Hypothalamus (tissue), 51 donors: ENCODE measurements around the gene DISP2.
A peak's percentile ranks its signal among the peaks of the same experiment; 100 is the strongest.

Experiments
- DNase-seq, 51 donors: peaks; one replicate each; lab custom pipeline; 2025; lab: John Stamatoyannopoulos, UW

Gene DISP2

DNA sequence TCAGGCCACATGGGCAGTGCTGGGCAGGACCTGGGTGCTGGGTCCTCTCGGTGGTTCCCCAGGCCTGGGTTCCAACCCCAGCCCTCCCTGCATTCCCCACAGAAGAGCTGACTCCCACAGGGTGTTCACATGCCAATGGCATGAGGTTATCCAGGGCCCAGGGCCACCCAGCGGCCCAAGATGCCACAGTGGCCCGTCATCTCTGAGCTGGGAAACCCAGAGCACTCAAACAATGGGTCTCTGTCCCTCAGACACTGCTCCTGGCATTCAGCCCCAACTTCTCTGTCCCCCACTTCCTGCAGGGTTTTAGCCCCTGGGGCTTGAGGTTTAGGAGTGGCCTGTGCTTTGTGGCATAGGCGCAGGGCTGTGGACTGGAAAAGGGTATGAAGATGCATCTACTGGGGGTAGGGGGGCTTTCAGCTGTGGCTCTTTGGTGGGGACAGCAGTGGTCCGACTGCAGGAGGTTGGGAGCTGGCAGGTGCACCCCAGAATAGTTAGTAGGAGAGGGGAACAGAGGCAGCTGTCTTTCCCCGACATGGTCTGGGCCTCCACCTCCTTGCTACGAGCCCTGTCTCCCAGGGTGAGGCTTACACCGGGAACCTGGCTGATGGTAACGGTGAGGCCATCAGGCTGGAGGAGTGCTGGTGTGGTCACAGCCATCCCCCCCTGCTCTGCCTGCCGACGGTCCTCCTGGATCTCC lies 18.9 kb upstream of the DISP2 start:
- DNase-seq, result peak in 39 of 51 donors; percentile 8 to 79 (median 54)

DNA sequence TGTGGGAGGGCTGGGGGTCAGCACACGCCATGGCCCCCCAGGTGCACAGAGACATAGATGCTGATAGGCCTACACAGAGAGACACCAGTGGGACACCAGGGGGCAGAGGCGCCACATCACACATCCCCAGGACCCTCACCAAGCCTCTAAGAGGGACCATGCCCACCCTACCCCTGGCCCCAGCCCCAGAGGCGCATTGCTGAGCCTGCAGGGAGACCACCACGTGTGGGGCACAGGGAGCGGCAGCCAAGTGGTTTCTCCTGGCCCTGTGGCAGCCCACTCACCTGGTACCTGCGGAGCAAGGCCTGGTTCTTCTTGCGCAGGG lies 18.4 kb upstream of the DISP2 start:
- peak in 5 of 51 donors; percentile 20 to 46 (median 36) for DNase-seq

DNA sequence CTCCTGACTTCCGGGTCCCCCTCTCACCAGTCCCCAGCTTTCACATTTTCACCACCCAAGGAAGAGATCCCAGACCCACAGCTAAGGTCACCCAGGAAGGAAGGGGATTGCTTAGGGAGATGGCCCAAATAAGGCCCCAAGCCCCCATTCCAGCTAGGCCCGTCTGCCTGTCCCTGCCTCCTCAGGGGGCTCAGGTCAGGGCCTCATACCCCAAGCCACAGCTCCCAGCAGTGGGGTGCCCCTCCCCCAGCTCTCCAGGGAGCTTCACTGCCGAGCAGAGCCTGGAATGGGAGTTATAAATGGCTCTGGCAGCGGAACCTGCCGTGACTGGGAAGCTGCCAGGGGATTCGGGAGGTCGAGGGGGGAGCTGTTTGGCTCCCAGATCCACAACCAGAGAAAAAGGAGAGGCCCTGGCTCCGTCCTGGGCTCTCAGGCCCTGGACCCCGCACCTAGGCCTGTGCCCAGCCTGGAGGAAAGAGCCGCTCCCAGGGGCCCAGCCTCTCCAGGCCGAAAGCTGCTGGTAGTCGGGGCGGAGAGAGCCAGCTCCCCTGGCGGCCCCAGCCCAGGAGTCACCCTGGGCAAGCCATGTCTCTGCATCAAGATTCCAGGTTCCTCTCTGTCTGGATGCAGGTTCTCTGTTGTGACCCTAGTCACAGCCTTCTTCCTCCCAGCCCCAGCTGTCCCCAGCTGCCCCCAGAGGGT lies 17.8 kb upstream of the DISP2 start:
- peak in 43 of 51 donors; percentile 36 to 94 (median 71) for DNase-seq

DNA sequence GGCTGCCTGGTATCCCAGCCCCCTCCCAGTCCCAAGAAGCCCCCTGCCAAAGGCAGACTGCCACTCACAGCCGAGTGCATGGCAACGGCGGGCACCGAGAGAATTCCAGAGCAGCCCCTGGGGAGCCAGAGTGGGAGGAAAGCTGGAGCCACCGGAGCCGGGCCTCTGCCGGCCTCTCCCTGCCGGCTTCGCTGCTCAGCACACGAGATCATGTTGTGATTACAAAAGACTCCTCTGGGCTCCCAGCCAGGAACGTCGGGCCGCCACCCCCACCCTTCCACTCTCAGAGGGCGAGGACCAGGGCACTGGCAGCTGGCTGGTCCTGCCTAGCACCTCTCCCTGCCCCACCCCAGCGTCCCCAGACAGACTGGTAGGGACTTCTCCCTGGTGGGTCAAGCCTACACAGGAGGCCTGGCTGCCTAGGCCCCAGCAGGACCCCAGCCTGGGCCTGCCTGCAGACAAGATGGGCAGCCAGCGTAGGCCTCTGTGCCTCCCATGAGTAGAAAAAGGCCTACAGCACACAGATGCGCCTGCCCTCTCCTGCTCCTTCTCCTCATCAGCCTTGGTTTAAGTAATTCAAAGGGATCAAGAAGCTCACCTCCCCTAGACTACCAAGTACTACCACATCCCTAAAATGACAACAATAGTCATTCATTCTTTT lies 17.1 kb upstream of the DISP2 start, which contains the start of gene CCDC9B:
TSS of gene CCDC9B (minus strand) at position 200 of the 661 bp plus-strand sequence. CDS start at position 80, 120 bp downstream.
- peak in 50 of 51 donors; percentile 59 to 94 (median 84) for DNase-seq

DNA sequence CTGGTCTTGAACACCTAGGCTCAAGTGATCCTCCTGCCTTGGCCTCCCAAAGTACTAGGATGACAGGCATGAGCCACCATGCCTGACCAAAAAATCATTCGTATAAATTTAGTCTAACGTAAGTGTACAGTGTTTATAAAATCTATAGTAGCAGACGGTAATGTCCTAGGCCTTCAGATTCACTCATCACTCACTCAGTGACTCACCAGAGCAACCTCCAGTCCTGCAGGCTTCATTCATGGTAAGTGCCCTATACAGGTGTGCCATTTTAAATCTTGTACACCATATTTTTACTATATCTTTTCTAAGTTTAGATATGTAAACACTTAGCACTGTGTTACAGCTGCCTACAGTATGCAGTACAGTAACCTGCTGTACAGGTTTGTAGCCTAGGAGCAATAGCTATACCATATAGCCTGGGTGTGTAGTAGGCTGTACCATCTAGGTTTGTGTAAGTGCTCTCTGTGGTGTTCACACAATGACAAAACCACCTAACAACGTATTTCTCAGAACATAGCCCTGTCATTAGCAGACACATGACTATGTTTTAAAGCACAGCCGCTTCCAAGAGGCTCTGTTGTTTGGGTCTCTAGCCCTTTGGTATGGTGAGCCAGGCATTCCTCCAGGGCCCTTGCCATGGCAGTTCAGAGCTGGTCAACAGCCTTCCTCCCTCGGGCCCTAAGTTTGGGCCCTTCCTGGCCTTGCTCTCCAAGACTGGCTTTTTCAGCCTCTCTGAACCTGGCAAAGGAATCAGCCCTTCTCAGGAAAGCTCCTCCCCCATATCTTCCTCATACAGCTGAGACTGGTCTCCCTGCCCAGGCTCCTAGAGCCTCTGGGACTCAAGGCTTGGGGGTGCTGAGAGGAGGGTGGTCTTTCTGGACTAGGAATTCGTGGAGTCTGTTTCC lies 15.4 kb upstream of the DISP2 start:
- no peak for DNase-seq

DNA sequence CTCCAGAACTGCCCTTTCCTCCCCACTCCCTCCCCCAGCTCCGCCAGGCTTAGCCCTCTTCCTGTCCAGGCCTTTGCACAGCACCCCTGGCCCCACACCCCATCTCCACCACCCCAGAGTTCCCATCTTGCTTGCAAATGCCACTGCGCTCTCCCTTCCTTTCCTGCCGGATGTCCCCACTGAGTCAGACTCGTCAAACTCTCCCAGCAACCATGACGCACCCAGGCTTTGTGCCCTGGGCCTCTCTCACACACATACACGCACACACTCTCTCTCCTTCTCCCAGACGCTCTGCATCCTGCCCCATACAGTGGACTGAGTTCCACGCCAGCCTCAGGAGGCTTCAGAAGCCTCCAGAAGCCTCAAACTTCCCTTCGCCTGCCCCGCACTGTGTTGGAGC lies 14.5 kb upstream of the DISP2 start:
- DNase-seq, result no peak

DNA sequence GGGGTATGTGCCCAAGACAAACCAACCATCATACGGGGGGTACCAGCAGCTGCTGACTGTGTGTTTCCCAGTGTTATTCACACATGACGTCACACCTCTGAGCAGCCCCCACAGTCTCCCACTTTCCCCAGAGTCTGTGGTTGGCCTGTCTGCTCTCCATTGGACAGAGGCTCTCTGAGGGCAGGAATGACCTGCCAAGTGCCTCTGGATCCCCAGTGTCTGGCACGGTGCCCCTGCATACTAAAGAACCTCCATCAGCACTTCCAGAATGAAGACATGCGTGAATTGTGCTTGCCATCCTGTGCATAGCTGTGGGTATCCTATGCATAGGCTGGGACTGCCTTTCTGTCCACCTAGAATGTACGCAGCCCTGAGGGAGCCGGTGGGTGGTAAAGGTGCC lies 13.8 kb upstream of the DISP2 start:
- peak in 1 of 51 donors; percentile 41 for DNase-seq

DNA sequence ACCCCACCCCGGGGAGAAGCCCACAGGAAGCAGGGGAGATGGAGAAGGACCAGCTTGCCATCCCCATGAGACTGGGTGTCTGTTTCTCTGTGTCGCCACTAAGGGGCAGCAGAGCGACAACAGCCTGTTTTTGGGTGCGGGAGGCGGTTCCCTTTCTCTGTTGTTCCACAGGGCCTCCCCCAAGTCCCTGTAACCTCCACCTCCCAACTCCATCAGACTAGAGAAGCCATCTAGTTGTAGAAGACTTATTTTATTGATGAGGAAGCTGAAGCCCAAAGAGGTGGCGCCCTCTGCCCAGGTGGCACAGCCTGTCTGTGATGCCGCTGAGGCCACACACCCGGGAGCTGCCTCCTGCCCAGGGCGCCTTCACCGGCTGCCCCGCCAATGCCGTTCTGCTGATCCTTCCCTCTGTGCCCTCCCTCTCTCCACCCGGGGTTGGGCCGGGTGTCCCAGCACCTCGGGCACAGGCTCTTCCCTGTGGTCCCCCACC lies 13.3 kb upstream of the DISP2 start:
- peak in 38 of 51 donors; percentile 11 to 71 (median 38) for DNase-seq

DNA sequence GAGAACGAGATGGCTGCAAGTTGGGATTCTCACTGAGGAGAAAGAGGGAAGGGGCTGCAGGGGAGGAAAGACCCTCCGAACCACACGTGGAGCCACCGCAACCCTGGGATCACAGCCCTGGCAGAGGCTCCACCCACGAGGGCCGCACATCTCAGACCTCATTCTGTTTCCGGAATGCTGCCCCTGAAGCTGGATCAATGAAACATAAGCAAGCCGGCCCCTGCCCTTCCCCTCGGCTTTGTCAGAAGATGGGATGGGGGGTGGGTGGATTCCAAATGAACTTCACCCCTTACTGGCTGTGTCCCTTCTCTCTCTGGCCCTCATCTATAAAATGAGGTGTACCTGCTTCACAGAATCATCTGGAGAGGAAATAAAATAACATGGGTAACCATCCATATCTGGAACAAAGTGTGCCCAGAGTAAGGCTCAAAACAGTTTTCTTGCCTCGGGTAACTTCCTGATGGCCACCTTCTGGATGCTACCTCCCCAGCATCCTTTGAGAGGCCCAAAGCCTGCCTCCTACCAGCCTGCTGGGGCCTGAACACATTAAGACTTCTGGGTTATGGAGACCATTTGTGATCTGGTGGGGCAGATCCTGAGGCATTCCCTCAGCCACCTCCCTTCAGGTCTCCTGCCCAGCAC lies 12.7 kb upstream of the DISP2 start:
- no peak for DNase-seq

DNA sequence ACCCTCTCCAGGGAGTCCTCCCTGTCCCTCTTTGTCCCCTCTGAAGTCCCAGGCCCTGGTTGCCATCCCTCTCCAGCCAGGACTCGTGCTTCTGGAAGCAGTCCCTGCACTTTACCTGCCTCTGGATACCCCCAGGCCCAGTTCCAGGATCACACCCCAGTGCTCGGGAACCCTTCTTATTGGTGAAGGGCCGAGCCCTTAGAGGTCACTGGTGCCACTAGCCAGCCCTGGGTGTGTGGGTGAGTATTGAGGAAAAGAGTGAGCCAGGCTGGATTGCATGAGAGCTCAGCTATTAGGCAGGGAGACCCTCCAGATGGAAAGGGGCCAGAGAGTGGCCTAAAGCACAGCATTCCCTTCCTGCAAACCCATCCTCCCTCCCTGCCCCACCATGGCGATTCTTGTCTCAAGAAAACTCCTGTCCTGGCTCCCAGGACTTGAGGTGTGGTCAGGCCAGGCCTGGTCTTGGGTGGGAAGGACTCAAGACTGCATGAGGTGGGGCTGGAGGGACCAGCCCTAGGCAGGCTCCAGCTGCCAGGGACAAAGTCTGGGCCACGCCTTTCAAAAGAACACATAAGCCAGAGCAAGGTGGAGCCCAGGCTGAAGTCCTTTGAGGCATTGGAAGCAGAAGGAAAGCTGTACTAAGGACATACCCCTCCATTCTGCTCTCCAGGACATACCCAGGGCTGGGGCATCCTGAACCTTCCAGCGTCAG lies 12.0 kb upstream of the DISP2 start:
- DNase-seq, result no peak

DNA sequence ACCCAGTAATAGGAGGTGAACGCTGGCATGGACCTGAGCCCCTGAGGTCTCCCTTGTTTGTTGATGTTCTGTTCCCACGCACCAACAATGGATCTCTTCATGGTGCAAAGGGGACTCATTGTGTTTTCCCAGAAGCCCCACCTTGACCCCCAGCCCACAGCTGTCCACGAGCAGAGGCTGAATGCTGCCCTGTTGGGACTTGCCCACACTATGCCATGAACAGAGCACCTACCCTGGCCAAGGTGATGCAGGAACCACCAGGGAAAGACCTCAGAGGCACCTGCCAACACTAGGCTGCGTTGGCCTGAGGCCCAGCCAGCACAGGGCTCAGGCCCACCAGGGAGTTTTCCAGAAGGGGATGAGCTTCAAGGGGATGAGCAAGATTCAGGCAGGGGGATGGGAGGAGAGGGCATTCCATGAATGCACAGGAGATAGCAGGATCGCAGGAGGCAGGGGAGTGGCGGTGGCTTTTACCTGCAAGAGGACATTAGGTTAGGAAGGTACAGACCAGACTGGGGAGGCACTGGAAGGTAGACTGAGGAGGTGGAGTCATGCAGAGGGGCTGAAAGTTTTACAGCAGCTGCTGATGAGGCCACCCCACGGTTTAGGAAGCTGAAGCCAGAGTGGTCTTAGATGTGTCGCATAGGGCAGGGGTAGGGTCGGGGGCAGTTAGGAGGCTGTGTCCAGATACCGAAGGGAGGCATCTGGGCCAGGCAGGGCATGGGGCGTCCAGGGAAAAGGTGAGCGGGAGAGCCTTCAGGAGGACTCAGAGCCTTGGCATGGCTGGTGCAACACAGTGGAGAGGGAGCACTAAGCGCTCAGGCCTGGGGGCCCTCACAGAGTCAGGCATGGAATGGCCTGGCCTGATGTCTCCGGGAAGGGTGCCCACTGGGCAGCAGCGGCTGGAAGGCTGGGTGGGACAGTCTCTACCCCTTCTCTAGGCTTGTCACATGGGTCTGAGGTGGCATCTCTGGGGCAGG lies 11.2 kb upstream of the DISP2 start:
- no peak for DNase-seq

DNA sequence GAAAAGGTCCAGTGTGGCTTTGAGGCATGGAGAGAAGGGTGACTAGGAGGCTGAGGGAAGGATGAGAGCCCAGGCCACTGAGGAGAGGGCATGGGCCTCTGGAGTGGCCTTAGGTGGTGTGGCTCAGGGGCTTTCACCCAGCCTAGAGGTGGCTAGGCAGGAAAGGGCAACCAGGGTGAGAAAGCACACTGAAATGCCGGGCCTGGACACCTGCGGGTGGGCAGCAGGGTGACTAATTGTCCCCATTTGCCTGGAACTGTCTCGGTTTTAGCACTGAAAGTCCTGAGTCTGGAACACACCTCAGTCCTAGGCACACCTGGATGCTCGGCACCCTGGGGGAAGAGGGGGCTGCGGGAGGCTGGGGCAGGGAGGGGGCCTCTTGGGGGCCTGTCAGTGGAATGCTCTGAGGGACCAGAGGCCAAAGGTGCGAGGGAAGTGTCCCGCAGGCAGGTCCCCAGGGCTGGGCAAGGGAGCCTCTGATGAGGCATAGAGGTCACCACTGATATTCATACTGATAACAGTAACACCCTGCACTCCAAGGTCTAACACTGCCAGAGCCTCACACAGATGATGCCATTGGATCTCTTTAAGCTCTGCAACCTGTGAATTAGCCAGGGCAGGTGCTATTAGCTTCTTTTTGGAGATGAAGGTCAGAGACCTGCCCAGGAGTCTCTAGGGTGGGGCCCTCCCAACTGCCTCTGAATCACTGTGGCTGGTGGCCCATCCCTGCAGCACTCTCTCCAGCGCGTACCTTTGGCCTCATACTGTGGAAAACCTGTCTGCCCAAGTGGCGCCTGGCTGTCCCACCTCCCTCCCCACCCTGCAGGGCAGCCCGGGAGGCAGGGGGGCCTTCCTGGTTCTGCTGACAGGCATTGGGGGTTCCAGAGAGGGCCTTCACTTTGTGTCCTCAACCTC lies 10.2 kb upstream of the DISP2 start:
- DNase-seq, result no peak

DNA sequence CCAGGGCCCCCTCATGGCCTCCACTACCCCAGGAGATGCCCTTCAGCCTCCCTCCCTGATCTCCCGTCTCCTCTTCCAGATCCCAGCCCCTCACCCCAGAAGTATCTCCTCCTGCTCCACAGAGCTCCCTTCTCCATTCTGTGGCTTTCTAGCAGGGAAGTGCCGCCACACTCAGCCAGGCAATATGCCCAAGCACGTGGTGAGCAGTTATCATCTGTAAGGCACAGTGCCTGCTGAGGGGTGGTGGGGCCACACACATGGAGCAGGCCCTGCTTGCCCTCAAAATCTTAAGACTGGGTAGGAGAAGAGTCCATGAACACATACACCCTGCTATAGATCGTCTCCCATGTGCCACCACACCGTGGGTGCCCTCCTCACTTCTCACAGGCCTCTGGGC lies 9.5 kb upstream of the DISP2 start:
- no peak for DNase-seq

DNA sequence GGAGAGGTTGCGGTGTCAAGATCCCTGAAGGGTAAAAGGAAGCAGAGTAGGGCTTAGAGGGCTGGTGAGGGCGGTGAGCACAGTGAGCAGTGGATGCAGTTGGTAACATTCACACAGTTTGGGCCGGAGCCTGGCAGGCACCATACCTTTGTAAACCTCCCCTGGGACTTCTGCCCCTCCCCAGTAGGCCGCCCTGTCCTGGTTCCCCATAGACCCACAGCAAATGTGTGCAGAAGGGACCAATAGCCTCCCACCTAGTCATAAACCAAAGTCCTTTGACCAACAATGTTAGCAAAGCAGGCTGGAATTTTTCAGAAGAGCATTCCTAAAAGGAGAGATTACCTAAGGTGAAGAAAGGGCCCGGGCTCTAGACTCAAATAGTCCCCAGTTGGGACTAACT lies 8.9 kb upstream of the DISP2 start:
- no peak for DNase-seq

DNA sequence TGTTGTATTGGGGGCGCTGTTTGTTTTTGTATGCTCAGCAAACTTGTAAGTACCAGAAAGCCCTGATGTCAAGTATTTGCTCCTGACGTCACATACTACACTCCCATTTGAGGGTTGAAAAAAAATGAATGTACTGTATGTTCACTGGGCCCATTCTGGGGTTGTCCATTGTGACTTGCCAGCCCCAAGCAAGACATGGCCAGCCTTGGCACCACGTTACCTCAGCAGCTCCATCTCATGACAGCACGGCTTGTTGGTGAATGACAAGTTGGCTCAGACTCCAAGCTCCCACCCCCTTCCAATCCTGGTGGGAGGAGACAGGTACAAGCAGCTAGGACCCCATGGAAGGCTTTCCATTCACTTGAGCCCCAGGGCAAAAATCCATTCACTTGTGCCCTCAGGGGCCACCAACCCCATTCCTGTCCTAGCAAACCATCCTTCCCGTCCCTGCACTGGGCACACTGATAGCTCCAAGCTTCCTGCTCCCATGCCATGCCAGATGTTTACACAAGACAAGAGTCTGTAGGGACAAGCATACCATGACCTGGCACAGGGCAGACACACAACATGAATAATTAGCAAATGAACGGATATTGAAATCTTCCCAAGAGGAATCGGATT lies 5.6 kb upstream of the DISP2 start:
- DNase-seq, result no peak

DNA sequence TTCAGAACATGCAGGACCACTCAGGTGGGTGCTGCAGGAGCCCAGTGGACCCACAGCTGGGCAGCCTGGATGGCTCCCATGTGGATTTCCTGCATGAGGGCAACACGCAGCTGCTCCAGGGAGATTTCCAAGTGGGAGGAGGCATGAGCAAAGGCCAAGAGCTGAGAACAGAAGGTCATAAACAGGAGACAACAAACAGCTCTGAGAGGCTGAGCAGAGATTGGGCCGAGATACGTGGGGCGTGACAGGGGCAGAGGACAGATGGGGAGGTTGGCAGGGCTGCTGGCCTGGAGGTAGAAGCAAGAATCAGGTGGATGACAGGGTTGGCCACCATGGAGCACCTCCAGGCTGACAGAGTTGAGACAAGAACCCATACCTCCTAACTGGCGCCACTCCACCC lies 4.3 kb upstream of the DISP2 start:
- no peak for DNase-seq
